Smooth muscle cell (in vitro differentiated cells): ENCODE results near the gene P3R3URF. TPM values are rescaled to one million over a fixed set of nuclear protein-coding genes. Genes with fewer than 3 reads are reported as not detected.

Experiments
- DNase-seq: peaks from one replicate; lab custom pipeline; 2025; ENCODE audit not compliant: unreplicated experiment; lab: John Stamatoyannopoulos, UW
- H2AFZ ChIP-seq: fragments of 200-600 bp; sonication (generic); 2 replicates; pipeline ENCODE4 v1.6.0; 2016; ENCODE audit warnings: antibody characterized with exemption, low read depth, mild to moderate bottlenecking
- H3F3A ChIP-seq: fragments of 200-600 bp; sonication (generic); 2 replicates; pipeline ENCODE4 v1.6.0; 2017; ENCODE audit warnings: antibody characterized with exemption, low read depth
- H3K27ac ChIP-seq: fragments of 200-600 bp; sonication (generic); 2 replicates; pipeline ENCODE4 v1.5.1; 2016; ENCODE audit warnings: low read depth, mild to moderate bottlenecking
- H3K27me3 ChIP-seq: fragments of 200-600 bp; sonication (generic); 2 replicates; pipeline ENCODE4 v1.6.1; 2016; ENCODE audit warnings: low read depth, mild to moderate bottlenecking
- H3K36me3 ChIP-seq: fragments of 200-600 bp; sonication (generic); 2 replicates; pipeline ENCODE4 v1.5.1; 2016; ENCODE audit warnings: low read depth
- H3K4me1 ChIP-seq: fragments of 200-600 bp; sonication (generic); 2 replicates; pipeline ENCODE4 v1.5.1; 2016; ENCODE audit warnings: low read depth
- H3K4me2 ChIP-seq: fragments of 200-600 bp; sonication (generic); 2 replicates; pipeline ENCODE4 v1.6.0; 2016; ENCODE audit warnings: mild to moderate bottlenecking
- H3K4me3 ChIP-seq: fragments of 200-600 bp; sonication (generic); 2 replicates; pipeline ENCODE4 v1.5.1; 2016; ENCODE audit warnings: mild to moderate bottlenecking
- H3K79me2 ChIP-seq: fragments of 200-600 bp; sonication (generic); 2 replicates; pipeline ENCODE4 v1.6.0; 2016; ENCODE audit warnings: low read depth, mild to moderate bottlenecking
- H3K9ac ChIP-seq: fragments of 200-600 bp; sonication (generic); 2 replicates; pipeline ENCODE4 v1.6.0; 2016; ENCODE audit warnings: low read depth
- H3K9me3 ChIP-seq: fragments of 200-600 bp; sonication (generic); replicated peaks from 2 replicates; pipeline ENCODE4 v1.5.1; 2016; ENCODE audit warnings: low read depth
- H4K20me1 ChIP-seq: fragments of 200-600 bp; sonication (generic); 2 replicates; pipeline ENCODE4 v1.6.0; 2016; ENCODE audit warnings: low read depth
- WGBS: methylation state at CpG from one replicate; pipeline ENCODE4 v1.1.7; 2016; ENCODE audit warnings: low lambda C conversion rate; 5-methylcytosine and 5-hydroxymethylcytosine counted together
- polyA plus RNA-seq: library from polyadenylated mRNA; unstranded; fragments of >200 nt; fragmentation: Nextera tagmentation; extraction: Ambion mirVana; gene quantifications from 2 replicates; pipeline ENCODE4 v1.2.1, GENCODE V29; 2016
- total RNA-seq: library from RNA; depleted of rRNA; stranded (reverse); fragments of >200 nt; gene quantifications from 2 replicates; pipeline ENCODE4 v1.2.3, GENCODE V29; 2014
- TF ChIP-seq, protein P1 (sequence below): fragments of 200-600 bp; sonication (generic); IDR thresholded peaks from 2 replicates; pipeline ENCODE4 v1.5.1; 2017; ENCODE audit warnings: borderline replicate concordance, mild to moderate bottlenecking, antibody characterized with exemption; ENCODE audit not compliant: insufficient read depth, poor library complexity, severe bottlenecking

The P3R3URF gene
- total and polyA plus RNA-seq, 2 experiments from 2014 or later: not detected

DNA sequence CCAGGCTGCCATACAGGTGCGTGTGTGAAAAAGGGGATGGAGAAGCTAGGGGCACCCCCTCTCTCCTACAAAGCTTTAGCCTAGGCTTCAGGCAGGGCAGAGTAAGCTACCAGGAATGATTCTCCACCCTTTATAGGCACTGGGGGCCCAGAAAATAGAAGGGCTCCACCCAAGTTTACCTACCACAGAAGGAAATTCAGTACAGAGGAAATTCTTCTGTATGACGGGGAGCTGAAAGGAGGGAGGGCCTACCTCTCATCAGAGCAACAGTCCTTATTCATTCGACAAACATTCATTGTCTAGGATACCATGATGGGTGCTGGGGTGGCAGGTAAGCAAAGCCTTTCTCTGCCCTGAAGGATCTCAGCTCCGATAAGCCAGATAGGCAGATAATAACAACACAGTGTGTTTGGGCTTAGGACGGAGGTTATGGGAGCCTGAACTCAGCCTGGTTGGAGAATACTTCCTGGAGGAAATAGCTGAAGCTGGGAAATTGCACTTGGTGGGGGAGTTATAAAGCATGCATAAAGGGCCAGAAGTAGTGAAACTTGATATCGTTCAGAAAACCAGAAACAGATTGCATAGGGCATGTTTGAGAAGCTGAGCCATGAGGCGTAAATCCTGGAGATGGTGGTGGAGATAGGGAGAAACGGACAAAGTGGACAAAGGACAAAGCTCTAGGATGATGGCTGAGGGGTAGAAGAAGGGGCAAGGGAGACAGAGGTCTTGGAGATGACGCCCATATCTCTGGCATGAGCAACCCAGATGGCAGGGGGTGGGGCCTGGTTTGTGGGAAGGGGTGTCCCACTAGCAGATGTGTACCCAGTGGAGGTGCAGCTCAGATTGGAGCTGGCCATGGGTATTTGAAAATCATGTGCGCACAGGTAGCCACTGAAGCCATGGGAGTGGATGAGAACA lies 5.3 kb upstream of the P3R3URF start:
- Histone ChIP-seq H3K9me3 (no peaks in the 10 kb centered on the region), H3K4me3 (no peak overlapping the region), H3K27ac (peak overlapping the region; percentile 11), H3K79me2 (no peaks in the 10 kb centered on the region), H3K4me1 (peaks cover 7% of the 10 kb centered on the region), H3K9ac (no peak overlapping the region), H3F3A (peaks cover 21% of the 10 kb centered on the region), H3K27me3 (no peaks in the 10 kb centered on the region), H3K4me2 (no peak overlapping the region), H4K20me1 (no peaks in the 10 kb centered on the region), H2AFZ (no peak overlapping the region), H3K36me3 (no peaks in the 10 kb centered on the region)
- TF ChIP-seq, protein P1, sequence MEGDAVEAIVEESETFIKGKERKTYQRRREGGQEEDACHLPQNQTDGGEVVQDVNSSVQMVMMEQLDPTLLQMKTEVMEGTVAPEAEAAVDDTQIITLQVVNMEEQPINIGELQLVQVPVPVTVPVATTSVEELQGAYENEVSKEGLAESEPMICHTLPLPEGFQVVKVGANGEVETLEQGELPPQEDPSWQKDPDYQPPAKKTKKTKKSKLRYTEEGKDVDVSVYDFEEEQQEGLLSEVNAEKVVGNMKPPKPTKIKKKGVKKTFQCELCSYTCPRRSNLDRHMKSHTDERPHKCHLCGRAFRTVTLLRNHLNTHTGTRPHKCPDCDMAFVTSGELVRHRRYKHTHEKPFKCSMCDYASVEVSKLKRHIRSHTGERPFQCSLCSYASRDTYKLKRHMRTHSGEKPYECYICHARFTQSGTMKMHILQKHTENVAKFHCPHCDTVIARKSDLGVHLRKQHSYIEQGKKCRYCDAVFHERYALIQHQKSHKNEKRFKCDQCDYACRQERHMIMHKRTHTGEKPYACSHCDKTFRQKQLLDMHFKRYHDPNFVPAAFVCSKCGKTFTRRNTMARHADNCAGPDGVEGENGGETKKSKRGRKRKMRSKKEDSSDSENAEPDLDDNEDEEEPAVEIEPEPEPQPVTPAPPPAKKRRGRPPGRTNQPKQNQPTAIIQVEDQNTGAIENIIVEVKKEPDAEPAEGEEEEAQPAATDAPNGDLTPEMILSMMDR: no peak
- no peak for DNase-seq
- 53% methylated on average over 10 of the region's 10 CpGs for WGBS

DNA sequence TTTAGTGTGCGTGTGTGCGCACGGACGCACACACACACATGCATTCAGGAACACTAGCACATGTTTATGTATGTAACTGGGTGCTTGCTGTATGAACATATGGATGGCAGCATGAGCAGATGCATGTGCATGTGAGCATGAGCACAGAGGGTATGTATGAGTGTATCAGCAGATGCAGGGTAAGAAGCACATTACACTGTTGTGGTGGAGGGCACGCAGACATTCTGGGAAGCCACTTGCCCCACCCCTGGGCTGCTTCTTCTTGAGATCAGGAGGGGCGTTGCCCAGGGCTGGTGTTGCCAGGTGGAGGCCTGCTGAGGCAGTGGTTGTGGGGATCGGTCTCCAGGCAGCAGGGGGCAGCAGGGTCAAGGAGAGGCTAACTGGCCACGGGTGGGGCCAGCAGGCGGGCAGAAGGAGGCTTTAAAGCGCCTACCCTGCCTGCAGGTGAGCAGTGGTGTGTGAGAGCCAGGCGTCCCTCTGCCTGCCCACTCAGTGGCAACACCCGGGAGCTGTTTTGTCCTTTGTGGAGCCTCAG lies 3.9 kb upstream of the P3R3URF start:
- Histone ChIP-seq H3K79me2 (no peaks in the 10 kb centered on the region), H2AFZ (no peak overlapping the region), H3K4me1 (peaks cover 7% of the 10 kb centered on the region), H3K27ac (no peak overlapping the region), H3K36me3 (no peaks in the 10 kb centered on the region), H3K9ac (no peak overlapping the region), H3K4me3 (no peak overlapping the region), H4K20me1 (no peaks in the 10 kb centered on the region), H3K27me3 (no peaks in the 10 kb centered on the region), H3K9me3 (no peaks in the 10 kb centered on the region), H3K4me2 (no peak overlapping the region), H3F3A (peaks cover 21% of the 10 kb centered on the region)
- WGBS: 69% methylated on average over 12 of the region's 12 CpGs
- TF ChIP-seq, protein P1: no peak
- no peak for DNase-seq

DNA sequence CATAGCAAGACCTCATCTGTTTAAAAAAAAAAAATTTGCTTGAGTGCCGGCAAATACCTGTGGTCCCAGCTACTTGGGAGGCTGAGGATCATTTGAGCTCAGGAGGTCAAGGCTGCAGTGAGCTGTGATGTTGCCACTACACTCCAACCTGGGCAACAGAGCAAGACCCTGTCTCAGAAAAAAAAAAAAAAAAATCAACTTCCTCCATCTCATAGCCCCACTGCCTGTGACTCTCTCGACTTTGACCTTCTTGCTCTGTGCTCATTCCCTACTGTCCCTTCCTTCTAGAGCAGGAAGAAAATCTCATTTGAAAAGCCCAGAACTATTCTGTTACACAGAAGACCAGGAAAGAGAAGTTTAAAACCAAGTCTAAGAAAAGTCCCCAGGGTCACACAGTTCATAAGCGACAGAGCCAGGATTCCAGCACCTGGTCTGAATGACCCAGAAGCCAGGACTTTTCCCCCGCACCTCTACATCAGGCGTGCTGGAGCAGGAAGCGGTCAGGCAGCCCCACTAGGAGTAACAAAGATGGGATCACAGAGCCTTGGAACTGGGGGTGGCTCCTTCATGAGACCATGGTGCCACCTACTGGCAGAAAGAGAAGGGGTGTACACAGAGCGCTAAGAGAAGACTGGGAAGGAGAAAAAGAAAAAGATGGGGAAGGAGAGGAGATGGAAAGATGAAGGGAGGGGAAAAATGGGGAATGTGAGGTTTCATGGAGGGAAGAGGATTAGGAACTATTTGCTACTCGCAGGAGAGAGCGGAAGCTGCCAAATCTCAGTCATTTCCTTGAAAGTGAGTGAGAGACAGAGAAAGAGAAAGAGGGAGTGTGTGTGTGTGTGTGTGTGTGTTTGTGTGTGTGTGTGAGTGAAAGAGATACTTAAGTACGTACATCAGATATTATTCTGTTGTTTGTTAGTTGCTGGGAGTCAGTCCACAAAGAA lies 3.1 kb upstream of the P3R3URF start:
- Histone ChIP-seq H3K9me3 (no peaks in the 10 kb centered on the region), H3K4me2 (peak overlapping the region; percentile 68), H3K27me3 (no peaks in the 10 kb centered on the region), H3K27ac (no peak overlapping the region), H3K4me3 (no peak overlapping the region), H3K4me1 (peaks cover 7% of the 10 kb centered on the region), H3K79me2 (no peaks in the 10 kb centered on the region), H2AFZ (peak overlapping the region; percentile 42), H4K20me1 (no peaks in the 10 kb centered on the region), H3F3A (peaks cover 19% of the 10 kb centered on the region), H3K36me3 (no peaks in the 10 kb centered on the region), H3K9ac (no peak overlapping the region)
- TF ChIP-seq, protein P1: peak; percentile 85
- WGBS: 17% methylated on average over 10 of the region's 10 CpGs
- peak; percentile 20 for DNase-seq
